Measurements from ENCODE around the gene TTC33.

The TTC33 gene

GRCh38 chr5:40475561-40475960 lies 280.2 kb downstream of the TTC33 start:
- DNase-seq: no peak

GRCh38 chr5:40474250-40474649 lies 281.5 kb downstream of the TTC33 start:
- no peak for DNase-seq

- DNase-seq: no peak
Measured at GRCh38 chr5:40465416-40465815, 290.3 kb downstream of the TTC33 start.

GRCh38 chr5:40464511-40464910 lies 291.2 kb downstream of the TTC33 start:
- DNase-seq: no peak

Data from amniotic stem cell (primary cell).